Upper lobe of left lung (tissue), 4 donors: ENCODE results near the gene RYR1.

Experiments used
- CTCF ChIP-seq, 6 experiments: fragments of 450-650 bp in 4 of 6; fragments of 200-600 bp in 2 of 6; sonication (generic) in 2 of 6; IDR thresholded peaks; one replicate each; pipeline ENCODE4 v1.5.1; 2016 to 2019; ENCODE audit warnings: antibody characterized with exemption in 6 of 6
- EP300 ChIP-seq, 4 donors: sonication (generic); formaldehyde crosslinking; IDR thresholded peaks; one replicate each; pipeline ENCODE4 v1.5.1; 2017; ENCODE audit warnings: antibody characterized with exemption in 4 of 4, control low read depth in 2 of 4
- POLR2AphosphoS5 ChIP-seq, 2 donors: sonication (generic); formaldehyde crosslinking; IDR thresholded peaks; one replicate each; pipeline ENCODE4 v1.5.1; 2017; ENCODE audit warnings: antibody characterized with exemption in 2 of 2

GRCh38 chr19:38614289-38614688 is 180.8 kb downstream of the RYR1 start:
- TF ChIP-seq CTCF (IDR thresholded peaks at IDR 0.05) (no peak), POLR2AphosphoS5 (IDR thresholded peaks at IDR 0.05) (no peak), EP300 (IDR thresholded peaks at IDR 0.05) (no peak)
